HCT116 (cell line): ENCODE data around the gene CTSZ. TPM values are rescaled to one million over a fixed set of nuclear protein-coding genes. Genes with fewer than 3 reads are reported as not detected.

Experiments used
- ATAC-seq: fragments of 200-7000 bp; cut with Tn5 transposase; 2 replicates; pipeline ENCODE4 v1.9.1; 2020; ENCODE audit warnings: mild to moderate bottlenecking, moderate library complexity
- BruUV-seq: library from RNA; stranded (reverse); fragments of 400-500 nt; replicated peaks from 2 replicates; lab custom pipeline; 2021; lab: Mats Ljungman, UMichigan
- CTCF ChIA-PET: fragments of 300-600 bp; sonication (Branson Sonifier 250); formaldehyde crosslinking; loops from one replicate; lab custom pipeline; 2021; ENCODE audit warnings: antibody characterized with exemption; lab: Charles Lee
- POLR2A ChIA-PET: fragments of 300-600, 350-600 bp; sonication (Branson Sonifier 250); formaldehyde crosslinking; loops from one replicate; lab custom pipeline; 2021; ENCODE audit warnings: antibody characterized with exemption; lab: Charles Lee
- RAD21 ChIA-PET, 2 experiments: fragments of 300-600 bp; sonication (Branson Sonifier 250); formaldehyde crosslinking; loops; one replicate each; lab custom pipeline; 2023; ENCODE audit warnings: low total read pairs in 2 of 2; ENCODE audit not compliant: uncharacterized antibody in 2 of 2, unreplicated experiment in 2 of 2, low non-redundant PET in 1 of 2; lab: Charles Lee
- DNase-seq: peaks from one replicate; pipeline ENCODE4 v3.0.0-alpha.2; 2010; ENCODE audit warnings: low read depth, low spot score
- H2AFZ ChIP-seq: fragments of 200-600 bp; shearing (Covaris generic), sonication (generic); 2 replicates; pipeline ENCODE4 v1.6.1; 2017; ENCODE audit warnings: low read depth, mixed run types, mixed read lengths, antibody characterized with exemption, low read length; ENCODE audit not compliant: poor library complexity, severe bottlenecking
- H3K27ac ChIP-seq: 2 replicates; pipeline ENCODE4 v1.5.1; 2012; ENCODE audit warnings: low read depth, low read length
- H3K27me3 ChIP-seq: fragments of 200-600 bp; sonication (generic); 2 replicates; pipeline ENCODE4 v1.6.1; 2016; ENCODE audit warnings: mixed run types, low read length, mixed read lengths; ENCODE audit not compliant: insufficient read depth
- H3K36me3 ChIP-seq, 2 experiments: fragments of 200-500 bp in 1 of 2; fragments of 200-600 bp in 1 of 2; sonication (Bioruptor generic) in 1 of 2; sonication (generic) in 1 of 2; 2 replicates each; pipeline versions ENCODE4 v1.5.1 to v1.6.1; 2014 to 2016; ENCODE audit warnings: low read length in 2 of 2, inconsistent platforms in 1 of 2, mixed read lengths in 1 of 2, mixed run types in 1 of 2; ENCODE audit not compliant: insufficient read depth in 2 of 2, control insufficient read depth in 1 of 2
- H3K4me1 ChIP-seq, 2 experiments: fragments of 200-600 bp in 1 of 2; sonication (generic) in 1 of 2; 2 replicates each; pipeline versions ENCODE4 v1.5.1 to v1.6.1; 2012 to 2017; ENCODE audit warnings: low read length in 2 of 2, inconsistent platforms in 1 of 2, mild to moderate bottlenecking in 1 of 2, mixed read lengths in 1 of 2, mixed run types in 1 of 2, moderate library complexity in 1 of 2; ENCODE audit not compliant: insufficient read depth in 2 of 2, control insufficient read depth in 1 of 2
- H3K4me2 ChIP-seq: fragments of 200-600 bp; sonication (generic); 2 replicates; pipeline ENCODE4 v1.6.1; 2017; ENCODE audit warnings: mixed run types, low read length, mixed read lengths
- H3K4me3 ChIP-seq, 2 experiments: fragments of 200-600 bp in 1 of 2; sonication (generic) in 1 of 2; replicated peaks in 1 of 2; 2 replicates each; pipeline ENCODE4 v1.5.1; 2011 to 2016; ENCODE audit warnings: low read length in 2 of 2, control low read depth in 1 of 2, low read depth in 1 of 2, mild to moderate bottlenecking in 1 of 2, mixed read lengths in 1 of 2, mixed run types in 1 of 2
- H3K79me2 ChIP-seq: fragments of 200-600 bp; sonication (generic); 2 replicates; pipeline ENCODE4 v1.6.1; 2017; ENCODE audit warnings: mild to moderate bottlenecking, mixed run types, low read length, moderate library complexity, mixed read lengths; ENCODE audit not compliant: insufficient read depth
- H3K9ac ChIP-seq: fragments of 200-600 bp; sonication (generic); 2 replicates; pipeline ENCODE4 v1.6.1; 2016; ENCODE audit warnings: low read length, mixed read lengths
- H3K9me2 ChIP-seq: fragments of 200-600 bp; sonication (generic), shearing (Covaris generic); 2 replicates; pipeline ENCODE4 v1.6.1; 2017; ENCODE audit warnings: mixed run types, mild to moderate bottlenecking, moderate library complexity; ENCODE audit not compliant: insufficient read depth
- H3K9me3 ChIP-seq, 2 experiments: fragments of 200-500 bp in 1 of 2; fragments of 200-600 bp in 1 of 2; sonication (Bioruptor generic) in 1 of 2; sonication (generic) in 1 of 2; 2 replicates each; pipeline ENCODE4 v1.6.1; 2014 to 2017; ENCODE audit warnings: low read length in 2 of 2, mixed read lengths in 2 of 2, inconsistent platforms in 1 of 2, low read depth in 1 of 2, mild to moderate bottlenecking in 1 of 2, mixed run types in 1 of 2, moderate library complexity in 1 of 2; ENCODE audit not compliant: control insufficient read depth in 1 of 2, insufficient read depth in 1 of 2
- H4K20me1 ChIP-seq: fragments of 200-600 bp; sonication (generic), shearing (Covaris generic); 2 replicates; pipeline ENCODE4 v1.6.1; 2017; ENCODE audit warnings: mixed run types, mild to moderate bottlenecking, moderate library complexity; ENCODE audit not compliant: insufficient read depth
- CTCF ChIP-seq, 3 experiments: fragments of 200-600 bp in 1 of 3; sonication (generic) in 1 of 3; IDR thresholded peaks in 2 of 3; conservative IDR thresholded peaks in 1 of 3; 2 replicates each; pipeline ENCODE4 v1.5.1; 2012 to 2017; ENCODE audit warnings: low read depth in 2 of 3, low read length in 2 of 3, antibody characterized with exemption in 1 of 3, borderline replicate concordance in 1 of 3, control low read depth in 1 of 3, mild to moderate bottlenecking in 1 of 3, mixed read lengths in 1 of 3, mixed run types in 1 of 3, moderate library complexity in 1 of 3; ENCODE audit not compliant: insufficient read depth in 1 of 3
- EZH2 ChIP-seq: fragments of 200-600 bp; sonication (generic); IDR thresholded peaks from 2 replicates; pipeline ENCODE4 v1.6.1; 2017; ENCODE audit warnings: antibody characterized with exemption, mixed run types
- FOSL1 ChIP-seq: IDR thresholded peaks from 2 replicates; pipeline ENCODE4 v1.6.1; 2012; ENCODE audit warnings: low read depth
- RAD21 ChIP-seq: IDR thresholded peaks from 2 replicates; pipeline ENCODE4 v1.6.1; 2012; ENCODE audit warnings: low read depth, mild to moderate bottlenecking
- SIN3A ChIP-seq: IDR thresholded peaks from 2 replicates; pipeline ENCODE4 v1.6.1; 2012; ENCODE audit warnings: low read depth
- SP1 ChIP-seq: IDR thresholded peaks from 2 replicates; pipeline ENCODE4 v1.6.1; 2012; ENCODE audit warnings: low read depth
- TCF7L2 ChIP-seq: IDR thresholded peaks from 2 replicates; pipeline ENCODE4 v1.7.0; 2011; ENCODE audit warnings: borderline replicate concordance, inconsistent platforms; ENCODE audit not compliant: insufficient read depth, insufficient read length; ENCODE audit errors: extremely low read depth
- ZBTB33 ChIP-seq: IDR thresholded peaks from 2 replicates; pipeline ENCODE4 v1.6.1; 2011; ENCODE audit warnings: mild to moderate bottlenecking, low read length, moderate library complexity; ENCODE audit not compliant: insufficient replicate concordance; ENCODE audit errors: extremely low read depth
- ZFX ChIP-seq: fragments of 450-650 bp; IDR thresholded peaks from 2 replicates; pipeline ENCODE4 v1.6.1; 2017
- ZNF274 ChIP-seq: fragments of 200-500 bp; sonication (Bioruptor generic); IDR thresholded peaks from 2 replicates; pipeline ENCODE4 v1.6.1; 2014; ENCODE audit warnings: mild to moderate bottlenecking, low read depth, low read length, inconsistent platforms
- intact Hi-C: fragments of 100-400 bp; cut with micrococcal nuclease; formaldehyde crosslinking; loops from 2 replicates; pipeline ENCODE4 v1.10.0; 2022
- total RNA-seq: library from RNA; stranded (reverse); gene quantifications from one replicate; pipeline ENCODE4 v1.2.1, GENCODE V29; 2021; ENCODE audit not compliant: unreplicated experiment

CTSZ gene
- total RNA-seq, 1 experiment from 2014 or later, result 100 TPM

GRCh38 chr20:59010321-59010994, 3.4 kb upstream of the CTSZ start:
- H3K27me3 ChIP-seq, result no peaks in the 10 kb centered on the region
- intact Hi-C loops, result no loop called here
- RAD21 ChIA-PET, result no interaction called here
- no peaks in the 10 kb centered on the region for H3K9me2 ChIP-seq
- no peak overlapping the region for H3K4me3 ChIP-seq
- H4K20me1 ChIP-seq, result no peaks in the 10 kb centered on the region
- no TSS peak for BruUV-seq
- no peaks in the 10 kb centered on the region for H3K36me3 ChIP-seq
- no peaks in the 10 kb centered on the region for H3K9me3 ChIP-seq
- no peak for TF ChIP-seq RAD21
- TF ChIP-seq SIN3A, result no peak
- TF ChIP-seq, all 23 proteins: peak for 0
- ChIA-PET CTCF (no interaction called here), POLR2A (interaction anchor here (1.2 kb wide), 1 partner anchor 22 kb away, joined by 4 read pairs; the partner anchor contains the start of gene ATP5F1E)
- no peak for DNase-seq
- Histone ChIP-seq H3K9ac (no peak overlapping the region), H2AFZ (no peak overlapping the region), H3K4me2 (peak overlapping the region; percentile 15), H3K4me1 (peaks cover 12 to 34% of the 10 kb centered on the region in 2 experiments), H3K27ac (no peak overlapping the region), H3K79me2 (peaks cover 14% of the 10 kb centered on the region; the same call in 1 of the 2 replicates)
- ATAC-seq, result no peak

- Histone ChIP-seq H3K9ac (no peak overlapping the region), H3K27me3 (no peaks in the 10 kb centered on the region), H4K20me1 (no peaks in the 10 kb centered on the region), H3K9me3 (no peaks in the 10 kb centered on the region), H3K36me3 (no peaks in the 10 kb centered on the region), H3K4me2 (no peak overlapping the region), H3K9me2 (no peaks in the 10 kb centered on the region)
- ATAC-seq (no peak), DNase-seq (no peak)
- RAD21 ChIA-PET, result no interaction called here
- CTCF ChIA-PET, result no interaction called here
- TF ChIP-seq FOSL1 (no peak), TCF7L2 (no peak), SP1 (no peak), ZBTB33 (no peak), ZFX (no peak), CTCF (IDR thresholded peaks at IDR 0.05 in 2 of 3, conservative IDR thresholded peaks at IDR 0.05 in 1 of 3; ENCODE audit: borderline replicate concordance in 1 of 3, insufficient read depth in 1 of 3, low read depth in 2 of 3, low read length in 2 of 3) (no peak), ZNF274 (no peak), EZH2 (no peak)
- TF ChIP-seq, all 23 proteins: peak for 0
- Histone ChIP-seq H3K79me2 (peaks cover 24% of the 10 kb centered on the region; the same call in 1 of the 2 replicates), H3K4me1 (peaks cover 12 to 40% of the 10 kb centered on the region in 2 experiments), H2AFZ (no peak overlapping the region), H3K4me3 (no peak overlapping the region), H3K27ac (no peak overlapping the region)
- intact Hi-C loops, result no loop called here
- BruUV-seq, result no TSS peak
- POLR2A ChIA-PET, result interaction anchor here (1.4 kb wide), 1 partner anchor 118 kb away, joined by 3 read pairs; no protein-coding TSS in a partner anchor
These were observed 1.8 kb upstream of the CTSZ start for GRCh38 chr20:59008715-59009336.
